ENCODE measurements around the gene SNED1. TPM values are rescaled to one million over a fixed set of nuclear protein-coding genes. Genes with fewer than 3 reads are reported as not detected.

Gene SNED1
- total RNA-seq, 1 experiment from 2014 or later: 0.07 TPM

GRCh38 chr2:241051578-241052487 is 53.4 kb downstream of the SNED1 start:
- no peak for DNase-seq (ENCODE audit: low spot score)
- in situ Hi-C loops (cut with HindIII; ENCODE audit: low sequenced_read_pairs): no loop called here

GRCh38 chr2:241052677-241053360 is 54.4 kb downstream of the SNED1 start:
- no peak for DNase-seq (ENCODE audit: low spot score)
- in situ Hi-C loops (cut with HindIII; ENCODE audit: low sequenced_read_pairs): no loop called here

GRCh38 chr2:241053576-241054251 is 55.3 kb downstream of the SNED1 start:
- in situ Hi-C loops (cut with HindIII; ENCODE audit: low sequenced_read_pairs): no loop called here
- DNase-seq (ENCODE audit: low spot score): no peak

GRCh38 chr2:241061275-241061674 is 62.9 kb downstream of the SNED1 start:
- in situ Hi-C loops (cut with HindIII; ENCODE audit: low sequenced_read_pairs): no loop called here
- DNase-seq (ENCODE audit: low spot score): no peak

- in situ Hi-C loops (cut with HindIII; ENCODE audit: low sequenced_read_pairs): no loop called here
- DNase-seq (ENCODE audit: low spot score): no peak
Measured at GRCh38 chr2:241062389-241063092, 64.1 kb downstream of the SNED1 start.

- in situ Hi-C loops (cut with HindIII; ENCODE audit: low sequenced_read_pairs): no loop called here
- DNase-seq (ENCODE audit: low spot score): no peak
Measured at GRCh38 chr2:241063093-241063551, 64.7 kb downstream of the SNED1 start.

DNA sequence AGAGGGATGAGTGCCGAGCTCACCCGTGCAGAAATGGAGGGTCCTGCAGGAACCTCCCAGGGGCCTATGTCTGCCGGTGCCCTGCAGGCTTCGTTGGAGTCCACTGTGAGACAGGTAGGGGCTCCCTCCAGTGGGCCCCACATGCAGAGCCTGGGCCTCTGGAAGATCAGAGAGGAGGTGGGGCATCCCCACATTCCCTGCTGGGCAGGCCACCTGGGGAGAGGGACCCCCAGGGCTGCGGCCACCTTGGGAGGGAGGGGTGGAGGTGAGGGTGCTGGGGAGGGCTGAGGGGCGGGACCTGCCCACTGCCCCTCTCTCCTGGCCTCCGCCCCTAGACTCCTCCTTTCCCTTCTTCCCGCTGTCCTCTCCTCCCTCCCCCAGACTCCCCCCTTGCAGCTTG is 65.2 kb downstream of the SNED1 start:
- DNase-seq (ENCODE audit: low spot score): no peak
- in situ Hi-C loops (cut with HindIII; ENCODE audit: low sequenced_read_pairs): no loop called here

DNA sequence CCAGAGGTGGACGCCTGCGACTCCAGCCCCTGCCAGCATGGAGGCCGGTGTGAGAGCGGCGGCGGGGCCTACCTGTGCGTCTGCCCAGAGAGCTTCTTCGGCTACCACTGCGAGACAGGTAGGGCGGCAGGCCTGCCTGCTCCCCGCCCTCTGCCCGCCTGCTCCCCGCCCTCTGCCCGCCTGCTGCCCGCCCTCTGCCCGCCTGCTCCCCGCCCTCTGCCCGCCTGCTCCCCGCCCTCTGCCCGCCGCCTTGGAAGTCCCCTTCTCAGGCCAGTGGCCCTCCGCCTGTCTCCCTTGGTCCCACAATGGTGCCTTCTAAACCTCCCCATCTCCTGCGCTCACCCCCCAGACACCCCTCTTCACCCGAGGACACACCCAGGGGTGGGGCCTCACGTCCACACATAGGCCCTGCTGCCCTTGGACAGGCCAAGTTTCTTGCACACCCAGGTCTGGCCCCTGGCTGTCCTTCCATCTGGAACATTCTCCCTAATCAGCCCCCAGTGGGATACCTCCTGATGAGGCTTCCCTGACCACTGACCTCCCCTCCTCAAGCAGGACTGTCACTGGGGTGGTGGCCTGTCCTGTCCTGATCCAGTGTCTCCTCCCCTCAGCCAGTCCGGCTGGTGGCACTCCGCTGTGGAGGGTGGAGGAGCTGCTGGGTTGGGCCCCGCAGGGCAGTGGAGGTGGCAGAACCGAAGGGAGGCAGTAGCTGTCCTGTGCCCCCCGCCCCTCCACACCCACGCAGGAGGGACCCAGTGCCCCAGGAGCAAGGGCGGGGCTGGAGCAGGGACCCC is 65.8 kb downstream of the SNED1 start:
- in situ Hi-C loops (cut with HindIII; ENCODE audit: low sequenced_read_pairs): no loop called here

GRCh38 chr2:241064802-241065354 is 66.5 kb downstream of the SNED1 start:
- no peak for DNase-seq (ENCODE audit: low spot score)
- in situ Hi-C loops (cut with HindIII; ENCODE audit: low sequenced_read_pairs): no loop called here

More for the DNA sequence above, 65.8 kb downstream of the SNED1 start:
- no peak for DNase-seq (ENCODE audit: low spot score)

DNA sequence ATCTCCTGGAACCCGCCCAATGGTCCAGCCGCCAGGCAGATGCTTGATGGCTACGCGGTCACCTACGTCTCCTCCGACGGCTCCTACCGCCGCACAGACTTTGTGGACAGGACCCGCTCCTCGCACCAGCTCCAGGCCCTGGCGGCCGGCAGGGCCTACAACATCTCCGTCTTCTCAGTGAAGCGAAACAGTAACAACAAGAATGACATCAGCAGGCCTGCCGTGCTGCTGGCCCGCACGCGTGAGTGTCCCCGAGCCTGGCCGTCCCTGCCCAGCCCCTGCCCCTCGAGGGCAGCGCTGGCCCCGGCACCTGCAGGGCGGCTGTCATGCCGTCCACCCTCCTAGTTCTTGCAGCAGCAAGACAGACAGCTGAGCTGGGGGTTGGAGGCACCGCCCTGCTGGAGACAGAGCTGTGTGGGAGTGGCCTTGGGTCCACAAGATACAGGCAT is 67.0 kb downstream of the SNED1 start:
- DNase-seq (ENCODE audit: low spot score): no peak
- in situ Hi-C loops (cut with HindIII; ENCODE audit: low sequenced_read_pairs): no loop called here

GRCh38 chr2:241066171-241066892 is 67.9 kb downstream of the SNED1 start:
- in situ Hi-C loops (cut with HindIII; ENCODE audit: low sequenced_read_pairs): no loop called here
- no peak for DNase-seq (ENCODE audit: low spot score)

DNA sequence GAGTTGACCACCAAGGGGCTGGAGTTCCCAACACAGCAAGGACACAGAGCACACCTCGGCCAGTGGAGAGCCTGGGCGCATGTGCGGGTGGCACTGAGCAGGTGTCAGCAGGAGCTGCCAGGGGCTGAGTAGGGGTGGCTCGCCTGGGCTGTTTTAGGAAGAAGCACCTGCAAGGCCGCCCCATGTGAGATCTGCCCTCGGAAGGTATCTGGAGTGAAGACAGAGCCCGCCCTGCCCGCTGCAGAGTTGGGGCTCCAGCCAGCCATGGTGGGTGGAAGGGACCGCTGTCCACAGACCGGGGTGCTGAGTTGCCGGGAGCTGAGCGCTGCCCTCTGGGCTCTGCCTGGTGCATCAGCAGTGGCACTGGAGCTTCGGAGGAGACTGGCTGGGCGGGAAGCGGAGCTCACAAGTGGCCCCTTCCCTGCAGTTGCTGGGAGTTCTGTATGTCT is 68.5 kb downstream of the SNED1 start:
- in situ Hi-C loops (cut with HindIII; ENCODE audit: low sequenced_read_pairs): no loop called here
- no peak for DNase-seq (ENCODE audit: low spot score)

DNA sequence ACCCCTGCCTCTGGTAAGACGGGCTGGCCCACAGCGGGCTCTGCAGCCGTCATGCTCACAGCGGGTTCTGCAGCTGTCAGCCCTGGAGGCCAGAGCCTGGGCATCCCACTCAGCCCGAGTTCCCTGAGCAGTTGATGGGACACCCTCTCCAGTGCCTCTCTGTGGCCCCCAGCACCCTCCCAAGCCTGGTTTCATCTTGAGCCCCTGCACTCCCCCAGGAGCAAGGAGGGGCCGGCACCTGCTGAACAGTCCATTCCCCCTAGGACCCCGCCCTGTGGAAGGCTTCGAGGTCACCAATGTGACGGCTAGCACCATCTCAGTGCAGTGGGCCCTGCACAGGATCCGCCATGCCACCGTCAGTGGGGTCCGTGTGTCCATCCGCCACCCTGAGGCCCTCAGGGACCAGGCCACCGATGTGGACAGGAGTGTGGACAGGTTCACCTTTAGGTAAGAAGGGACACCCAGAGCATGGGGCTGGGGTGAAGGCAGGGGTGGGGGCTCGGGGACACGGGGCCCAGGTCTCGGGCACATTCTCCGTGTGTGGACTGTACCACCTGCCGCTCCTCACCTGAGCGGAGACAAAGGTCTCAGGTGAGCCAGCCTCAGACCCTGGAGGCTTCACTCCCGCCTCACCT is 69.2 kb downstream of the SNED1 start:
- in situ Hi-C loops (cut with HindIII; ENCODE audit: low sequenced_read_pairs): no loop called here
- no peak for DNase-seq (ENCODE audit: low spot score)

DNA sequence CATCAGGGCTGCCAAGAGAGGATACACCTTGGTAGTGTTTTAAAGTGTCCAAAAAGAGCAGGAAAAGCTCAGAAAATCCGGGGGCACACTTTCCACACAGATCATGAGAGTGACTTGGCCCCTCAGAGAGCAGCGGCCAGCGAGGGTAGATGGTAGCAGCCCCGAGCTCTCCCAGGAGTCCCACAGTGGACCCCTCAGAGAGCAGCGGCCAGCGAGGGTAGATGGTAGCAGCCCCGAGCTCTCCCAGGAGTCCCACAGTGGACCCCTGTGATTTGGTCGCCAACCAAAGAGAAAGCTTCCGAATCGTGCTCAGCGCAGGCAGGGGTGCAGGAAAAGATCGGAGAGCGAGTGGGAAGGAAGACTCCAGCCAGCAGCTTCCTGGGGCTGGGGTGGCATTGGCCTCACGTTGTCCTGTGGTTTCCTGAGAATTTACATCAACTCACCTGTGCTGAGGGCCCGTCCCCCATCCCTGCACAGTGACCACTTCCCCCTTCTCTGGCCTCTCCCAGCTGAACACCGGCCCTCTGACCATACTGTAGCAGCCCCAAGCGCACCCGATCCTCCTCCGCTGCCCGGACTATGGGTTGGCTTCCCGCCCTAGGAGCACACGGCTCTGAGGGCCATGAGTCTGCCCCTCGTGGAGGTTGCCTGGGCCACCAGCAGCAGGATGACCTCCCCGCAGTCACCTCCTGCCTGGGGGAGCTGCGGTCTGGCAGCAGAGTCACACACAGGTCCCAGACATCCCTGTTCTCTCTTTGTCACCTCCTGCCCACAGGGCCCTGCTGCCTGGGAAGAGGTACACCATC is 69.9 kb downstream of the SNED1 start:
- in situ Hi-C loops (cut with HindIII; ENCODE audit: low sequenced_read_pairs): no loop called here
- no peak for DNase-seq (ENCODE audit: low spot score)

DNA sequence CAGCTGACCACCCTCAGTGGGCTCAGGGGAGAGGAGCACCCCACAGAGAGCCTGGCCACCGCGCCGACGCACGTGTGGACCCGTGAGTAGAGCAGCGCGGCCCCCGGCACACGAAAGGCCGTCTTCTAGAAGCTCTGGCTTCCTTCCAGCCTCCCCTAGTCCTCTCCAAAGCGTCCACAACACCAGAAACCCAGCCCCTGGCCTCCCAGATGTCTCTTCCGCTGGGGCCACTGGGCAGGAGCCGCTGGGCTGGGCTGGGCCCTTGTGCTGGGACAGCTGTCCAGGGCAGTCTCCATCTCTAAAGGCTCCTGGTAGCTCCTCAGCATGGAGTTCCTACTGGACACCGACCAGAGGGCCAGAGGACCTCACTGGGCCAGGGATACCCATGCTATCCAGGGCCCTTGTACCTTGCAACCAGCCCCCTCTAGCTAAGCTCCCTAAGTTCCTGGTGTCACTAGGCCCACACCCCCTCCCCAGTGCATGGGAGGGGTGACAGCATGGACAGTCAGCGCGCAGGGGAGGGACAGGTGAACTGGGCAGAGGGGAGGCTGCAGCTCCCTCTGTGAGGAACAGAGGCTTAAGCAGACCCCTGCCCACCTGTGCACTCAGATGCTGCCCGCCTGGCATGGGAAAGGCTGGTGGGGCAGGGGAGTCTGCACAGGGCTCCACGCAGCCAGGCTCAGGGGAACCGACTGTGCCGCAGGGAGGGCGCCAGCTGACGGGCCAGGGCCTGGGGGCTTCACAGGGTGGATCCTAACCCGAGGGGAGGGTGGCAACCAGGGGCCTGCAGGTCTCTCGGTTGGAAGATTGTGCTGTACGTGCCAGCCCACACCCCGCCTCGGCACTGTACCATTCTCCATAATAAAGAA is 70.8 kb downstream of the SNED1 start:
- DNase-seq (ENCODE audit: low spot score): no peak
- in situ Hi-C loops (cut with HindIII; ENCODE audit: low sequenced_read_pairs): no loop called here

Measured in G401 (cell line).